Measurements from ENCODE around the gene CNNM4.

DNA sequence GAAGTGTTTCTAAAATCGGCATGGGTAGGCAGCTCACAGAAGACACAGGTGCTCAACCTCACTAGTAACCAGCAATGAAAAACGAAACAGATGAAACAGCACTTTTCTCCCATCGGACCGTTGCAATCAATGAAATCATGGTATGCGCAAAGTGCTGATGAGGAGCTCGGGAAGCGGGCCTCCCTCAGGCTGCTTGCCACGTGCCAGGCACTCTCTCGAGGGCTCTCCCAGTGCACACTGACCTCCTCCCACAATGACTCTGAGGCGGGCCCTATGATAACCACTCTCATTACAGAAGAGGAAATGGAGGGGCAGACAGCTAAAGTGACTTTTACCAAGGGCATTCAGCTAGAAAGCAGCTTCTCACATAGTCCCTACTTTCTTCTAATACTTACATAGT lies 86.9 kb downstream of the CNNM4 start:
- no peak for TF ChIP-seq POLR2A (IDR thresholded peaks at IDR 0.05; ENCODE audit: low read depth, low read length)
- TF ChIP-seq POLR2AphosphoS5 (IDR thresholded peaks at IDR 0.05; ENCODE audit: low read depth, low read length): no peak
- no peak for TF ChIP-seq TAF1 (IDR thresholded peaks at IDR 0.05; ENCODE audit: borderline replicate concordance, low read depth, low read length)

All from GM12892 (cell line).